HG03565 (cell line): ENCODE results near the gene UGT1A8.

ENCODE experiments used
- ATAC-seq: cut with Tn5 transposase; IDR thresholded peaks from one replicate; pipeline ENCODE4 v1.9.1; 2021; ENCODE audit warnings: mild to moderate bottlenecking, moderate library complexity; ENCODE audit not compliant: unreplicated experiment

Gene UGT1A8

DNA sequence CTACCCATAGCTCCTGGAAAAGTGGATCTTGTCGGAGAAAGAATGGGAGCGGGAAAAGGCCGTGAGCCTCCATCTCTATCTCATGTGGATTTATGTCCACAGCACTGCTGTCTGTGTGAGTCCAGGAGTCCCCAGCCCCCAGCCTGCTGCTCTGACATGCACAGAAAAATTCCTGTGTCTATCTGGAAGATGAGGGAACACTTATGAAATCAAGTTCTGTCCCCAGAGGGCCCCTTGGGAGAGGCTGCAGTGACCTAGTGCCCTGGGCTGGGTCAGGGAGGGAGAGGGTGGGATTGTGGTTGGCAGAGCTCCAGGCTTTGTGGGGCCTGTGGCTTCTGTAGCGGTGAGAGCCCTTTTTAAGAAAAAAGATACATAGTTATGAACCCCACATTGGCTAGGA, 199.3 kb downstream of the UGT1A8 start:
- no peak for ATAC-seq

DNA sequence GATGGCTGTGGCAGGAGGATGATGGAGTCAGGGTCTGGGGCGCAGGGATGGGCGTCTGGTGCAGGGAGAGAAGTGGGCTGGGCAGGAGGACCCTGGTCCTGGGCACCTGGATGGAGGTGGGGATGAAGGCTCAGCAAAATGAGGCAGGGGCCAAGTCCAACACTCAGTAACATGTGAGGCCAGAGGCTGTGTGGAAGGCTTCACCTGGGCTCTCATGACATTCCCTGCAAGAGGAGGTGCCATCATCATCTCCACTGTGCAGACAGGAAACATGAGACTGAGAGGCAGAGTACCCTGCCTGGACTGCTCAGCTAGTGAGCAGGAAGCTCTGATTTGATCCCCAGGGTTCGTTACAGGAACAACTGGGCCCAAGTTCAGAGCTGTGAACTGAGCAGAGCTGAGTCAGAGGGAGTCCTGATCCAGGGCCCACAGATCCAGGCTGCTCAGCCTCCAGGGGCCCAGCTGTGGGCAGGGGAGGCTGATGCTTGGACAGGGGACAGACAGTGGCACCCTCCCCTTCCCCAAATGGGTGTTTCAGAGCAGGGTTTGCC, 200.0 kb downstream of the UGT1A8 start:
- no peak for ATAC-seq

DNA sequence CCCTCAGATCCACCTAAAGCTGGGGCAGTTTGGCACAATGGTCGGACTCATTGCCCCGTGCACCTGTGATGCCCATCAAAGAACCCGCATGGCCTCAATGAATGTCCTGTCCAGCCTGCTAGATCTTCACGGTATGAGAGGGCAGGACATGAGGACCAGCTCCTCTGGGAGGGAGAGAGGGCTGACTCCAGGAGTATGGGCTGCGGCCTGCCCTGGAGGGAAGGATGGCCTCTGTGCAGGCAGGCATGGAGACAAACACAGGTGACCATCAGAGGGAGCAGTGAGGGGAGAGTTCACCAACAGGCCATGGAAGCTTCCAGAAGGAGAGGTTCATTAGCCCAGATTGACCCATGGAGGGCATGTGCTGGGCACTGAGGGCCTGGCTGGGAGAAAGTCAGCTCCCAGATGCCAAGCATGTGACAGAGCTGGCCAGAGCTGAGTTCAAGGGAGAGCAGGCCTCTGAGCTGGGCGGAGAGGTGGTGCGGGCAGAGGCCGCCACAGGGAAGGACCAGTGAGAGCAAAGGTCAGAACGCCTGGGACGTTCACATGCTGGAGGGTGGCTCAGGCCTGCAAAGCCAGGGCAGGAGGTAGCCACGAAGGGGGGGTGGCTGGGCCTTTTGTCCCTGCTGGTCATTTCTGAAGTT, 200.7 kb downstream of the UGT1A8 start:
- ATAC-seq: no peak

DNA sequence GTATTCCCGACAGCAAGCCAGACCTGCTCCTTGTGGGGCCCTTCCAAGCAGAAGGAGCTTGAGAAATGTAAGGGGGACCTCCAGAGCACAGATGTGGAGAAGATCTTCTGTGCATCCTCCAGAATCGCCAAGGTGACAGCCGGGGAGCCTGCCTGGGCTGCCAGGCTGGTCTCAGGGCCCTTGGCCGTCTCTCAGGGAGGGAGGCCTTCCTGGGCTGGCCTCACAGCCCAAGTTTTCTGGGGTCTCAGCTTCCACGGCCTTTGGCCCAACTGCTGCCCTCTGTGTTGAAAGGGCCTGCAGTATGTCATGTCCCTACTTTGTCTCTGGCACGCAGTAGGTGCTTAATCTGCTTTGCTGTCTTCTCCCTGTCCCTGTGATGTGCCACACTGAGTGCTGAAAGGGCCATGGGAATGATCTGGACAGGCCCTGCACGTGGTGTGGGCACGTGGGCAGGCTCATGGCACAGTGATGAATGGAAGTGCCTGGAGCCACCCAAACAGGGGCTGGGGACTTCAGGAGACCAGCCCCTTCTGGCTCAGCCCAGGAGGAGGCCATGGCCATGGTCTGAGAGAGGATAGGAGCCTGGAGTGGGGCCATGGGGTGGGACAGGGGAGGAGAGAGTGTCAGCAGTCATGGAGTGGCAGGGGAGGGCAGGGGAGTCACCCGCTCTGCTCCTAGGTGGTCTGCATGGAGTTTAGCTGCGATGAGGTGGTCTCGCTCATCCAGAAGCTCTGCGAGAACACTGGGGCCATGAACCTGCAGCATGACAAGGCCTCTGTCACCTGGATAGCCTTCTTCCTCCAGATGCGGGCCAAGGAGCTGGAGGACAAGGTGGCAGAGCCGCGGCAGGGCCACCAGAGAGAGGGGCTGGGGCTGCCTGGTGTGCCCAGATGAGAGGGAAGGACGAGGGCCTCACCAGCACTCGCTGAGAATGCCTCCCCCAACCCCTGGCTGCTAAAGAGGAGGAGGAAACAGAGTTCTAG, 201.5 kb downstream of the UGT1A8 start:
- no peak for ATAC-seq

DNA sequence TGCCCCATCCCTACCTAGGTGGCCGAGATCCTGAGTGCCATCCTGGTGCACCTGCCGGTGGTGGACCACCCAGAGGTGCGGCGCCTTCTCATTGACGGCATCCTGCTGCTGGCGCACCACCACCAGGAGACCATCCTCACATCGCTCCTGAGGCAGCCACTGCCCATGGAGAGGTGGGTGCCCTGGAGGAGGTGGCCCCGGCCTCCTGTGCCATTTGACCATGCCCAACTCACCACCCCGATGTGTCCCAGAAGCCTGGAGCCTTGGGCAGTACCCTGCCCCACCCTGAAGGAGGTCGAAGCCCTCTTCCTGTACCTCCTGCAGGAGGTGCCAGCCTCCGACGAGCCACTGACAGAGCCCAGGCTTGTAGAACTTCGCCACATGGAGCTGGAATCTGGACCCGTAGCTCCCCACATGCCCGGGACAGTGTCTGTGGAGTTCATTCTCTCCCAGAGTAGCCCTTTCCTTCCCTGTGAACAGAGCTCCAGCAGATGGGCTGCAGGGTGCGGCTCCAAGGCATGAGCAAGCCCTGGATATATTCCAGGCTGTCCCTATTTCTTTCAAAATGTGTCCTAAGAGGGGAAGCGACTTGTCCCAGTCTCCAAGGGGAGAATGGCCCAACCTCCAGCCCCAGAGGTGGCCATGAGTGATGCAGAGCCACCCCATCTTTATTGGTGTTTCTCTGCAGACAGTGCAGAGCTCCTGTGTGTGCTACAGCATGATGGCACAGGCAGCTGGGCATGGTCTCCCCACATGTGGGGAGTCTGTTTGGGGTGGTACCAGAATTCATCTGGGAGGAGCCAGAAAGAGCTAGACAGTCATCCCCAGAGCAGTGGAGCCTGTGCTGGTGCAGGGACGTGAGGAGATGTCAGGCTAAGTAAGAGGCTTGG, 202.7 kb downstream of the UGT1A8 start:
- ATAC-seq: no peak

DNA sequence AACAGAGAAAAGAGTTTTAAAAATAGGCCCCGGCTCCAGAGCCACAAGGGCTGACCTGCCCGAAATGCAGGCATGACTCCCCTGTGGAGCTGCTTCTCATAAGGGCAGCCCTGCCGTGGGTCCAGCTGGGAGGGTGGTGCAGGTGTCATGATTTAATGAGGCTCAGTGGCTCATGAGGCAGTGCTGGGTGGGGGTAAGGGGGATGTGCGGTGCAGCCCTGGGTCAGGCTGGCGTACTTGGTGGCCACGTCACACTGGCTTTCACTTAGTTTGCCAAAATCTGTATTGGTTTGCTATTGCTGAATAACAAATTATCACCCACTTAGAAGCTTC, 203.3 kb downstream of the UGT1A8 start:
- ATAC-seq: no peak

DNA sequence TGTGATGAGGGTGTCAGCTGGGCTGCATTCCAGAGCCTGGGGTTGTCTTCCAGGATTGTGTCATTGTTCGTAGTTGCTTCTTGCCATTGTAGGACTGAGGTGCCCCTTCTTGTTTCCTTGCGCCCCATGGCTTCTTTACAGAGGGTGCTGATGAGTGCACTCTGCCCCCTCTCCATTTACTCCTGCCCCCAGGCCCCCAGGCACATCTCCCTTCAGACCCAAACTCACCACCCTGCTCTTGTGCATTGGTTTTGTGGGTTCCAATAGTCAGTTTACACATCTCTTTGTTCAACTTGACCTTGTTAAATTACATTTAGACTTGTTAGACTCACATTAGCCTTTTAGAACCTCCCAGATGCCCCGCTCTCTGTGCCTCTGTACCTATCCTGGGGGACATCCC, 203.8 kb downstream of the UGT1A8 start:
- no peak for ATAC-seq

DNA sequence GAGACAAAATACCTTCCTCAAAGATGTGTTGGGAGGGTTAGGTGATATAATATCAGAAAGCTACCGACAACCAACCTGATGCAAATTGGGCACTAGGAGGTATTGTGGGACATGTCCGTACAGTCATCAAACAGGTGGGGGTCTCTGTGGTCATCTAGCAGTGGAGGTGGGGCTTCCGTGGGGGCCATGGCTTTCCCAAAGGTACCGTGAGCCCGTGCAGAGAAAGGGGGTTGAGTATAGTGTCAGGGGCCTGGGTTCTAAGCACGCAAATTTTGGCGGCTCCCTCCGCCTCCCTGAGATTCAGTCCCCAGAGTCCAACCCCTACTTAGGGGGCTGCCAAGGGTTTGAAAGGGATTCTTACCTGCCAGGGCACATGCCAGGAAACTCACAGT, 204.3 kb downstream of the UGT1A8 start:
- ATAC-seq: no peak

DNA sequence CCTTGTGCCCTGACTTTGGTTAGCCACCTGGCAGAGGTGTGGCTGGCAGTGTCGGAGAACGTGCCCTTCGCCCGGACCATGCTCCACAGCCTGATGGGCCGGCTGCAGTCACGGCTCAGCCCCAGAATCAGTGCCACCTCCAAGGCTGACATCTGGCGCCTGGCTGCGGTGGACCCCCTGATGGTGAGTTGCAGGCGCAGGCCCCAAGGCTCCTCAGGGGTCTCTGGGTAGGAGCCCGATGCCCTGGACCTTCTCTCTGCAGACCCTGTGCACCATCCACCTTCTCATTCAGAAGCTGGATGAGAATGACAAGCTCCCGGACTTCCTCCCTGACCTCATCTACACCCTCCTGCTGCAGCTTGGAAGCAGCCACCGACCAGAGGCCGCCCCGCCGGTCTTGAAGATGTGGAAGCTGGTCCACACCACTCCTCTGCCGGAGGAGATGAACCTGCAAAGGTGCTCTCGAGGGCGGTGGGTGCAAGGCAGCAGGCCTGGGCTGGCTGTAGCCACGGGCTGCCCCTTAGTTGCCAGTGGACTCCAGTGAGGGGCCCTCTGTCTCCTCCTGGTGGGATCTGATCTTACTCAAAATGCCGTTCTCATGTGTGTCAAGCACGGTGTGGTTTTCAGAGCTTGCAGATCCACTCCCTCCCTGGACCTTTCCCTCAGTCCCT, 204.8 kb downstream of the UGT1A8 start:
- no peak for ATAC-seq
